Vagina (tissue), 2 donors: ENCODE measurements around the gene RHOT2. TPM values are rescaled to one million over a fixed set of nuclear protein-coding genes. Genes with fewer than 3 reads are reported as not detected.

Experiments used
- DNase-seq, 2 donors: peaks; one replicate each; pipeline ENCODE4 v3.0.0-alpha.2; 2017; ENCODE audit errors: extremely low spot score in 2 of 2
- H3K27ac ChIP-seq: fragments of 200-600 bp; sonication (generic); one replicate; pipeline ENCODE4 v1.5.1; 2019
- H3K27me3 ChIP-seq: fragments of 200-600 bp; sonication (generic); one replicate; pipeline ENCODE4 v1.5.1; 2019
- H3K36me3 ChIP-seq, 2 donors: fragments of 200-600 bp; sonication (generic); one replicate each; pipeline ENCODE4 v1.5.1; 2017 to 2019
- H3K4me1 ChIP-seq: fragments of 200-600 bp; sonication (generic); one replicate; pipeline ENCODE4 v1.5.1; 2019
- H3K4me3 ChIP-seq, 2 donors: fragments of 200-600 bp; sonication (generic); 1 replicate in 1 of 2; 2 replicates in 1 of 2; pipeline ENCODE4 v1.5.1; 2016 to 2019
- H3K9me3 ChIP-seq: fragments of 200-600 bp; sonication (generic); one replicate; pipeline ENCODE4 v1.5.1; 2019
- CTCF ChIP-seq, 3 experiments: fragments of 450-650 bp in 2 of 3; fragments of 200-600 bp in 1 of 3; sonication (generic) in 1 of 3; IDR thresholded peaks; one replicate each; pipeline ENCODE4 v1.5.1; 2017 to 2019; ENCODE audit warnings: antibody characterized with exemption in 3 of 3, mild to moderate bottlenecking in 2 of 3, moderate library complexity in 2 of 3
- POLR2A ChIP-seq, 2 donors: fragments of 450-650 bp; IDR thresholded peaks; one replicate each; pipeline ENCODE4 v1.6.1; 2017; ENCODE audit warnings: antibody characterized with exemption in 2 of 2, mild to moderate bottlenecking in 2 of 2, moderate library complexity in 2 of 2
- POLR2AphosphoS5 ChIP-seq, 2 donors: sonication (generic); formaldehyde crosslinking; IDR thresholded peaks; one replicate each; pipeline ENCODE4 v1.9.0; 2017; ENCODE audit warnings: antibody characterized with exemption in 2 of 2, mild to moderate bottlenecking in 2 of 2, low read depth in 1 of 2; ENCODE audit not compliant: insufficient read depth in 1 of 2
- intact Hi-C: fragments of 100-400 bp; cut with DNase I; formaldehyde crosslinking; loops from one replicate; pipeline ENCODE4 v1.15.1; 2023
- total RNA-seq: library from RNA; depleted of rRNA; stranded (reverse); fragments of >200 nt; gene quantifications from one replicate; pipeline ENCODE4 v1.2.3, GENCODE V29; 2016

Gene RHOT2
- total RNA-seq, 1 donor from 2014 or later, result 91.1 TPM

- Histone ChIP-seq H3K4me3 (peak overlapping the region; percentile 38 to 40), H3K36me3 (no peaks in the 10 kb centered on the region), H3K27me3 (peaks cover 9% of the 10 kb centered on the region), H3K4me1 (peaks cover 50% of the 10 kb centered on the region), H3K9me3 (no peaks in the 10 kb centered on the region), H3K27ac (no peak overlapping the region)
- intact Hi-C loops, result no loop called here
- TF ChIP-seq POLR2AphosphoS5 (IDR thresholded peaks at IDR 0.05; ENCODE audit: insufficient read depth in 1 of 2, low read depth in 1 of 2), result no peak
- no peak for TF ChIP-seq POLR2A (IDR thresholded peaks at IDR 0.05)
- no peak for DNase-seq
Observed at GRCh38 chr16:694187-694862, 26.4 kb downstream of the RHOT2 start.

GRCh38 chr16:694863-695354, 27.0 kb downstream of the RHOT2 start:
- Histone ChIP-seq H3K27me3 (peaks cover 9% of the 10 kb centered on the region), H3K4me1 (peaks cover 44% of the 10 kb centered on the region), H3K4me3 (peak overlapping the region; percentile 38 to 40), H3K9me3 (no peaks in the 10 kb centered on the region), H3K27ac (no peak overlapping the region), H3K36me3 (no peaks in the 10 kb centered on the region)
- intact Hi-C loops, result no loop called here
- DNase-seq, result no peak
- TF ChIP-seq POLR2A (IDR thresholded peaks at IDR 0.05) (no peak), CTCF (IDR thresholded peaks at IDR 0.05) (no peak), POLR2AphosphoS5 (IDR thresholded peaks at IDR 0.05; ENCODE audit: insufficient read depth in 1 of 2, low read depth in 1 of 2) (no peak)

- TF ChIP-seq POLR2AphosphoS5 (IDR thresholded peaks at IDR 0.05; ENCODE audit: insufficient read depth in 1 of 2, low read depth in 1 of 2) (peak; percentile 24 to 53), POLR2A (IDR thresholded peaks at IDR 0.05) (no peak)
- Histone ChIP-seq H3K27ac (no peak overlapping the region), H3K4me1 (peaks cover 41% of the 10 kb centered on the region), H3K27me3 (peaks cover 9% of the 10 kb centered on the region), H3K9me3 (no peaks in the 10 kb centered on the region), H3K4me3 (peak overlapping the region; percentile 38), H3K36me3 (no peaks in the 10 kb centered on the region)
- no peak for DNase-seq
- intact Hi-C loops, result no loop called here
Observed at GRCh38 chr16:695355-696089, 27.6 kb downstream of the RHOT2 start.

GRCh38 chr16:698911-699671, 31.2 kb downstream of the RHOT2 start:
- no peak for TF ChIP-seq POLR2A (IDR thresholded peaks at IDR 0.05)
- TF ChIP-seq CTCF (IDR thresholded peaks at IDR 0.05), result no peak
- no peak for TF ChIP-seq POLR2AphosphoS5 (IDR thresholded peaks at IDR 0.05; ENCODE audit: insufficient read depth in 1 of 2, low read depth in 1 of 2)
- no peak overlapping the region for H3K27ac ChIP-seq
- DNase-seq, result no peak
- H3K9me3 ChIP-seq, result no peaks in the 10 kb centered on the region
- no peaks in the 10 kb centered on the region for H3K36me3 ChIP-seq
- peaks cover 29% of the 10 kb centered on the region for H3K4me1 ChIP-seq
- H3K27me3 ChIP-seq, result peaks cover 18% of the 10 kb centered on the region
- no peak overlapping the region for H3K4me3 ChIP-seq
- intact Hi-C loops, result no loop called here

- Histone ChIP-seq H3K4me3 (no peak overlapping the region), H3K36me3 (no peaks in the 10 kb centered on the region), H3K9me3 (no peaks in the 10 kb centered on the region), H3K27ac (no peak overlapping the region), H3K4me1 (peaks cover 11% of the 10 kb centered on the region), H3K27me3 (peaks cover 28% of the 10 kb centered on the region)
- intact Hi-C loops, result no loop called here
- TF ChIP-seq POLR2A (IDR thresholded peaks at IDR 0.05) (no peak), CTCF (IDR thresholded peaks at IDR 0.05) (no peak)
- no peak for DNase-seq
Observed at GRCh38 chr16:700684-701584, 33.0 kb downstream of the RHOT2 start.
